Inferior parietal cortex (tissue), 1 donor: ENCODE data around the gene UMAD1.
"Not testable (repeated sequence)": the region's sequence is repeated elsewhere in the genome, so short reads cannot be mapped to it uniquely, and the experiment has no call there.

Source experiments
- DNase-seq: peaks from one replicate; pipeline ENCODE4 v3.0.0-alpha.2; 2016; ENCODE audit errors: extremely low spot score

The UMAD1 gene

GRCh38 chr7:7652798-7653540 lies 12.4 kb downstream of the UMAD1 start:
- no peak for DNase-seq

GRCh38 chr7:7653593-7654187 lies 13.1 kb downstream of the UMAD1 start:
- DNase-seq = no peak

- no peak for DNase-seq
Observed at GRCh38 chr7:7654964-7655715, 14.6 kb downstream of the UMAD1 start.

GRCh38 chr7:7656459-7656858 lies 15.9 kb downstream of the UMAD1 start:
- DNase-seq = not testable (repeated sequence)

GRCh38 chr7:7662527-7662926 lies 22.0 kb downstream of the UMAD1 start:
- DNase-seq = no peak

- DNase-seq = no peak
Observed at GRCh38 chr7:7664291-7664690, 23.7 kb downstream of the UMAD1 start.

GRCh38 chr7:7665031-7665430 lies 24.5 kb downstream of the UMAD1 start:
- no peak for DNase-seq

- DNase-seq = no peak
Observed at GRCh38 chr7:7667187-7667586, 26.6 kb downstream of the UMAD1 start.

- DNase-seq = no peak
Observed at GRCh38 chr7:7668706-7669105, 28.2 kb downstream of the UMAD1 start.

- no peak for DNase-seq
Observed at GRCh38 chr7:7670490-7670889, 29.9 kb downstream of the UMAD1 start.

- DNase-seq = no peak
Observed at GRCh38 chr7:7671361-7671760, 30.8 kb downstream of the UMAD1 start.

- DNase-seq = no peak
Observed at GRCh38 chr7:7672545-7673239, 32.1 kb downstream of the UMAD1 start.

- no peak for DNase-seq
Observed at GRCh38 chr7:7673240-7673550, 32.6 kb downstream of the UMAD1 start.

- no peak for DNase-seq
Observed at GRCh38 chr7:7675686-7676085, 35.1 kb downstream of the UMAD1 start.

GRCh38 chr7:7679640-7680039 lies 39.1 kb downstream of the UMAD1 start:
- DNase-seq = not testable (repeated sequence)

- DNase-seq = peak; percentile 96
Observed at GRCh38 chr7:7681191-7681935, 40.8 kb downstream of the UMAD1 start.

- DNase-seq = no peak
Observed at GRCh38 chr7:7681936-7682329, 41.4 kb downstream of the UMAD1 start.

GRCh38 chr7:7682861-7683260 lies 42.3 kb downstream of the UMAD1 start:
- DNase-seq = no peak

- no peak for DNase-seq
Observed at GRCh38 chr7:7686811-7687508, 46.4 kb downstream of the UMAD1 start.

GRCh38 chr7:7687800-7688199 lies 47.2 kb downstream of the UMAD1 start:
- DNase-seq = no peak

- no peak for DNase-seq
Observed at GRCh38 chr7:7688310-7688709, 47.8 kb downstream of the UMAD1 start.
